Left ventricle myocardium inferior (tissue), 1 donor: ENCODE measurements around the gene MAPK9. TPM values are rescaled to one million over a fixed set of nuclear protein-coding genes. Genes with fewer than 3 reads are reported as not detected.

Source experiments
- DNase-seq: peaks from one replicate; pipeline ENCODE4 v3.0.0-alpha.2; 2020
- H3K27ac ChIP-seq: fragments of 200-600 bp; replicated peaks from 2 replicates; pipeline ENCODE4 v1.8.0; 2021
- H3K27me3 ChIP-seq: fragments of 200-600 bp; 2 replicates; pipeline ENCODE4 v1.8.0; 2021; ENCODE audit warnings: low read depth
- H3K36me3 ChIP-seq: fragments of 200-600 bp; 2 replicates; pipeline ENCODE4 v1.8.0; 2021
- H3K4me1 ChIP-seq: fragments of 200-600 bp; 2 replicates; pipeline ENCODE4 v1.8.0; 2021
- H3K4me3 ChIP-seq: fragments of 200-600 bp; 2 replicates; pipeline ENCODE4 v1.8.0; 2021; ENCODE audit warnings: mild to moderate bottlenecking, moderate library complexity
- H3K9me3 ChIP-seq: fragments of 200-600 bp; replicated peaks from 2 replicates; pipeline ENCODE4 v1.8.0; 2021
- intact Hi-C: fragments of 100-400 bp; cut with micrococcal nuclease; formaldehyde crosslinking; loops from one replicate; pipeline ENCODE4 v1.11.0; 2022
- total RNA-seq: library from RNA; stranded (reverse); fragmentation: NEBNext Ultra II Directional; extraction: Animal tissue kit (Norgen Biotek cat#: 25700); gene quantifications from one replicate; pipeline ENCODE4 v1.2.1, GENCODE V29; 2021
- TF ChIP-seq, protein P1 (sequence below): fragments of 200-600 bp; IDR thresholded peaks from 2 replicates; pipeline ENCODE4 v1.8.0; 2021; ENCODE audit warnings: antibody characterized with exemption, mild to moderate bottlenecking, borderline replicate concordance
- donor health status: DM: no; HTN: yes; CAD: no; lungs with severe emphysema.

Gene MAPK9
- total RNA-seq, 1 donor from 2014 or later = 40.9 TPM

DNA sequence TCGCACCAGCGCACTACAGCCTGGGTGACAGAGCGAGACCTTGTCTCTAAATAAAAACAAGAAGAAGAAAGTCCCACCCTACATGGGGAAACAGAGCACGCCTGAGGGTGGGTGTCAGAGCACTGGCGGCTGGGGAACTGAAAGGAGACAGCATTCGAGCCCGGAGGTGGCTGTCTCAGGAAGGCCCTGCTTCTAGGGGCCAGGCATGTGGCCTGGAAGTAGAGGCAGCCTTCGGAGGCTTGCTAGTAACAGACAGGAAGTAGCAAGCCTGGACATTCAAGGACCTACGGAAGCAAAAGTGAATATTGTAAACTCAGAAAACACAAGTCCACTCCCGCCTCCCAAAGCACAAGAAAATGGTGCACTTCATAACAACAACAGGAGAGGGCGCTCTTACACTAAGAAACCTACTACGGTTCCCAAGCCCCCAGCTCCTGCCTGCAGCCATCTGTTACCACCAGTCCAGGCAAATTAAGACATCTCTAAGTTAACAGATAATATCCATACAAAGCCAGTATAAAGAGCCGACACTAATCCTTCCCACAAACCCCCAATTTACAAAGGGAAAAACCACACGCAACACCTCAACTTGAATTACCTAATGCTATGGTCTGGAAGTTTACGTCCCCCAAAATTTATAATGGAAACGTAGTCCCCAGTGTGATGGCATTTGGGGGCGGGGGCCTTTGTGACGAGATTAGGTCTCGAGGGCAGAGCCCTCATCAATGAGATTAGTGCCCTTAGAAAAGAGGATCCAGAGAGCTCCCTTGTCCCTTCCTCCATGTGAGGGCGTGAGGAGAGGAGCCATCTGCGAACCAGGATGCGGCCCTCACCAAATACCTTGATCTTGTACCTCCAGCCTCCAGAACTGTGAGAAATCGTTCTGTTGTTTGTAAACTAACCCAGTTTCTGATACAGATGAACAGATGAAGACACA is 90.6 kb downstream of the MAPK9 start:
- TF ChIP-seq, protein P1, sequence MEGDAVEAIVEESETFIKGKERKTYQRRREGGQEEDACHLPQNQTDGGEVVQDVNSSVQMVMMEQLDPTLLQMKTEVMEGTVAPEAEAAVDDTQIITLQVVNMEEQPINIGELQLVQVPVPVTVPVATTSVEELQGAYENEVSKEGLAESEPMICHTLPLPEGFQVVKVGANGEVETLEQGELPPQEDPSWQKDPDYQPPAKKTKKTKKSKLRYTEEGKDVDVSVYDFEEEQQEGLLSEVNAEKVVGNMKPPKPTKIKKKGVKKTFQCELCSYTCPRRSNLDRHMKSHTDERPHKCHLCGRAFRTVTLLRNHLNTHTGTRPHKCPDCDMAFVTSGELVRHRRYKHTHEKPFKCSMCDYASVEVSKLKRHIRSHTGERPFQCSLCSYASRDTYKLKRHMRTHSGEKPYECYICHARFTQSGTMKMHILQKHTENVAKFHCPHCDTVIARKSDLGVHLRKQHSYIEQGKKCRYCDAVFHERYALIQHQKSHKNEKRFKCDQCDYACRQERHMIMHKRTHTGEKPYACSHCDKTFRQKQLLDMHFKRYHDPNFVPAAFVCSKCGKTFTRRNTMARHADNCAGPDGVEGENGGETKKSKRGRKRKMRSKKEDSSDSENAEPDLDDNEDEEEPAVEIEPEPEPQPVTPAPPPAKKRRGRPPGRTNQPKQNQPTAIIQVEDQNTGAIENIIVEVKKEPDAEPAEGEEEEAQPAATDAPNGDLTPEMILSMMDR = peak; percentile 35
- H3K4me1 ChIP-seq = no peaks in the 10 kb centered on the region
- intact Hi-C loops = no loop called here
- no peak for DNase-seq
- no peak overlapping the region for H3K27ac ChIP-seq
- peaks cover 66% of the 10 kb centered on the region for H3K27me3 ChIP-seq
- no peaks in the 10 kb centered on the region for H3K36me3 ChIP-seq
- H3K9me3 ChIP-seq = no peaks in the 10 kb centered on the region
- H3K4me3 ChIP-seq = no peak overlapping the region

DNA sequence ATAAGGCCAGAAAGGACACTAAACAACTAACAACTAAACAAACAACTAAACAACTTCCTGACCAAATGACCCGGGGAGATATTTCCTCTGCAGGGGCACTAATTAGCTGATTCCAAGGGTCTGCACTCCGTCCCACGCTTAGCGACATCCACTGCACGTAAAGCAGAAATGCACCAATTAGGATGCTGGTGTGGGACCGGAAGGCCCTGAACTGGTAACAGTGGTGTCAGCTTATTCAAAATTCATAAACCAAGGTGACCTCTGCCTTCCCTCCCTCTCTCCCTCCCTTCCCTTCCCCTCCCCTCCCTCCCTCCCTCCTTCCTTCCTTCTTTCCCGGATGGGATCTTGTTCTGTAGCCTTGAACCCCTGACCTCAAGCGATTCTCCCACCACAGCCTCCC is 92.5 kb downstream of the MAPK9 start:
- Histone ChIP-seq H3K27ac (no peak overlapping the region), H3K4me3 (no peak overlapping the region), H3K9me3 (no peaks in the 10 kb centered on the region), H3K4me1 (no peaks in the 10 kb centered on the region), H3K36me3 (no peaks in the 10 kb centered on the region), H3K27me3 (peaks cover 48% of the 10 kb centered on the region)
- TF ChIP-seq, protein P1 = no peak
- no peak for DNase-seq
- intact Hi-C loops = no loop called here

DNA sequence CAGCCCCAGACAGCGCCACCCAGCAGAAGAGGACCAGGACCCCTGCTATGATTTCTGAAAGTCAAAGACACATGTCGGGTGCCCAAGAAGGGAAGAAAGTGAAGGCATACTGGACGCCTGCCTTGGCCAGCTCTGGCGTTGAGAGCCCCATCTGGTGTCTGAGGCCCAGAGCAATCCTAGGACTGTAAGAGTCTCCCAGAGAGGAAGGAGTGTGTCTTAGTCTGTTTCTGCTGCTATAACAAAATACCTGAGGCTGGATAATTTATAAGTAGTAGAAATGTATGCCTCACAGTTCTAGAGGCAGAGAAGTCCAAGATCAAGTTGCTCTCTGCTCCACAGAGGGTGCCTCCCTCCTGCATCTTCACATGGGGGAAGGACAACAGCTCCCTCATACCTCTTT is 93.7 kb downstream of the MAPK9 start:
- intact Hi-C loops = no loop called here
- no peak overlapping the region for H3K27ac ChIP-seq
- no peak overlapping the region for H3K4me3 ChIP-seq
- peaks cover 37% of the 10 kb centered on the region for H3K27me3 ChIP-seq
- DNase-seq = no peak
- no peaks in the 10 kb centered on the region for H3K4me1 ChIP-seq
- no peaks in the 10 kb centered on the region for H3K36me3 ChIP-seq
- TF ChIP-seq, protein P1 = no peak
- no peaks in the 10 kb centered on the region for H3K9me3 ChIP-seq

DNA sequence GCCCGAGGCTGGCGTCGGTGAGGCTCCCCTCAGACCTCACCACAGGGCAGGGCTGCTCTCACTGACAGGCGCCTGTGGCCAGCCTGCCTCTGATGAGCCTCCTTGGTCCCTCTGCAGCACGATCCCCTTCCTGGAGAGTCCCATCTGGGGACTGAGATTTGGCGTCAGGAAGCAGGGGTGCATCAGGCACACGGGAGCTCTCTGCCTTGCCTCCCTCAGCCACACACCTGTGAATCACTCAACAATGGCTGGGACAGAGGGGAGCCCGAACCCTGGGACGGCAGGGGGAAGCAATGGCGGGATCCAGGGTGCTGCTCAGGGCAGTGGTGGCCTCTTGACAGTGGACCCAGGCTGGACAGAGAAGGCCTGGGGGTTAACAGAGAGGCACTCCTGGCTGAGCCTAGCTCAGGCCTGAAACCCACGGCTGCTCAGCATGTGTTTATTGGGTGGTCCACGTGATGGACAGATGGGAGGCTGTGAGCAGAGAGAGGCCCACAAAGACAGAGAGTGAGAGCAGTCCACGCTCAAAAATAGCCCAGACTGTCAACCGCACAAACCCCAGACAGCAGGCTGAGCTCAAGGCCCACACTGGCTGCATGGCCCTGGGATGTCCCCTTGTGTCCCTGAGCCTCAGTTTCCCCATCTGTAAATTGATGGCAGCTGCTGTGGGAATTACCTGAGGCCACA is 94.7 kb downstream of the MAPK9 start:
- H3K9me3 ChIP-seq = no peaks in the 10 kb centered on the region
- no peak overlapping the region for H3K27ac ChIP-seq
- H3K4me3 ChIP-seq = no peak overlapping the region
- H3K36me3 ChIP-seq = no peaks in the 10 kb centered on the region
- TF ChIP-seq, protein P1 = no peak
- peaks cover 34% of the 10 kb centered on the region for H3K27me3 ChIP-seq
- intact Hi-C loops = no loop called here
- no peak for DNase-seq
- H3K4me1 ChIP-seq = no peaks in the 10 kb centered on the region

DNA sequence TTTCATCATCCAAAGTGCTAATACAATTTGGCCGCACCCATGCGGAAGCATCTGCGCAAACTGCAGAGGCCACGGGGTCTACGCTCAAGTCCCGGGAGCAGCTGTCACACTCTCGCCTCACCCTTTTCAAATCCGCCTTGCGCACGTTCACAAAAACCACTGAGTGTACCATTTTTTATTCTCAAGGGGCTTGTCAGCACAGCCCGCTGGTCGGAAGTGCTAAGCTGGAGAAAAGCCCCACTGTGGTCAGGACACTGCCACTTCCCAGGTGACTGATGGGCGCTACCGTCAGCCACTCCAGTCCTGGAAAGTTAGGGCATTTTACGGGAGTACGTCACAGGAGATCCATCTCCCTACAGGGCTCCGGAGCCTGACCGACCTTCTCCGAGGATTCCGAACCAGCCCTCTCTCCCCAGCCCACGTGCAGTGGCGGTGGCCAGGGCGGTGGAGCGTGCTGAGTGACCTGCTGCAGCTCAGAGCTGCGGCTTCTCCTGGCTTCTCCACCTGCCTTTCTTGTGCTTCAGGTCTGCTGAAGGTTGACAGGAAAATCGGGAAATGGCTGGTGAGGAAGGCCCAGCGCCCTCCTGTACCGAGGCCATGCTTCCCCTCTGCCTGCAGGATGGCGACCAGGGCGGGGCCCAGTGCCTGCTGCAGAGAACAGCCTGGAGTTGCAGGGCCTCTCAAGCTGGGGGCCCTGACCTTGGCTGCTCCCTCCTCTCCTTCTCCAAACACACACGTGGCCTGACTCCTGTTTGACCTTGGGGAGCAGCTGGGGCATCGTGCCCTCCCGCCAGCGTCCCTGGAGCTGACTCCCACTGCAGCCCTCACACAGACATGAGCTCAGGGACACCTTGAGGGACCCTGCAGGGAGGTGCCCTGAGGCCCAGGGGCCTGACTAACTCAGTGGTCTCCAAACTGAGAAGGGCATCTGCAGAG is 97.2 kb downstream of the MAPK9 start:
- Histone ChIP-seq H3K27ac (no peak overlapping the region), H3K4me1 (no peaks in the 10 kb centered on the region), H3K36me3 (no peaks in the 10 kb centered on the region), H3K27me3 (peaks cover 26% of the 10 kb centered on the region), H3K4me3 (no peak overlapping the region), H3K9me3 (no peaks in the 10 kb centered on the region)
- intact Hi-C loops = no loop called here
- TF ChIP-seq, protein P1 = no peak
- DNase-seq = no peak
